HK-2 (cell line): ENCODE data around the gene RBMS3.
"Not testable (repeated sequence)": the region's sequence is repeated elsewhere in the genome, so short reads cannot be mapped to it uniquely, and the experiment has no call there.

Experiments
- DNase-seq: peaks from one replicate; pipeline ENCODE4 v3.0.0-alpha.2; 2018; ENCODE audit not compliant: unreplicated experiment

The RBMS3 gene

DNA sequence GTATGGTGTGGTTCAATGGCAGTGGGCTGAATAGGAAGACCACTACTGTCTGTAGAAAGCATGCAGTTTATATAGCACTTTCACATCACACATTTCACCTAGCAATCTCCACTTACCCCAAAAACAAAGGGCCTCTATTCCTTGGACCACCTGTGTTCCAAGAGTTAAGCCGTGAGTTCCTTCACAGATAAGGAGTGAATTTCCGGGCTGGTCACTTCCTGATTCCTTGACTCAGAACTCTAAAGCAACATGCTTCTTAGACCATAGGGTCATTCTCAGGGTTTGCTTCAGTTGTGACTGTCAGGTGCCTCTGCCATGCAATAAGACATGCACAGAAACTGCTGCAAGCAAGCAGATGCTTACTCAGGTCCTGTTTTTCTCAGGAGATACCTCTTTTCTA lies 737.0 kb downstream of the RBMS3 start:
- no peak for DNase-seq

- no peak for DNase-seq
Observed at GRCh38 chr3:30020380-30020779, 739.5 kb downstream of the RBMS3 start.

DNA sequence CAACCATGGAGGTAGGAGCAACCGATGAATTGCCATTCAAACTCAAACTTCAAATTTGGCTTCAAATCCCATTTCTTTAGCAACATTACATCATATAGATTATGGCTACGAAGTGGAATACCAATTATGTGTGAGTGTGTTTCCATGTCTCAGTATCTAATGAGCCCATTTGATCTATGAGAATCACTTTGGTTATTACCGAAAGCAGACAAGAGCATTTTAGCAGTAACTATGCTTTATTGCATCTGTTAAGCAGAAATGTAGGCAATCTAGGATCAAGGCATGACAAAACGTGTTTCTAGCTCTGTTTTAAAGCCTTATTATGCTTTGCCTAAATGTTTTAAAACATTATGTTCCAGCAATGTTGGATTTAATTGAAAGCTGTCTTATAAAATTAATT lies 743.6 kb downstream of the RBMS3 start:
- no peak for DNase-seq

DNA sequence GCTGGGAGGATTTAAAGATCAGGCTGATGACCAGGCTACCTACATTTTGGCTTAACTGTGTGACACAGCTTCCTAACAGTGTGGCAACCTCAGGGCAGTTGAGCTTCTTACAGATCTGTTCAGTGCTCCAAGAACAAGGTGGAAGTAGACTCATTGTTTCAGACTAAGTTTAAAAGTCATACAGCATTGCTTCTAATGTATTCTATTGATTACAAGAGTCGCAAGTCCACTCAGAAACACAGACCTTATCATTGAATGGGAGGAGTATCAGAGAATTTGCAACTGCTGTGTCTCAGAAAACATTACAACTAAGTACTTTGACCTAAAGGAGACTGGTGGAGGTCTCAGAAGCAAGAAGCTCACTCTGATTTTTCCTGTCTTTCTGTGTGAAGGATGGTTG lies 746.0 kb downstream of the RBMS3 start:
- no peak for DNase-seq

DNA sequence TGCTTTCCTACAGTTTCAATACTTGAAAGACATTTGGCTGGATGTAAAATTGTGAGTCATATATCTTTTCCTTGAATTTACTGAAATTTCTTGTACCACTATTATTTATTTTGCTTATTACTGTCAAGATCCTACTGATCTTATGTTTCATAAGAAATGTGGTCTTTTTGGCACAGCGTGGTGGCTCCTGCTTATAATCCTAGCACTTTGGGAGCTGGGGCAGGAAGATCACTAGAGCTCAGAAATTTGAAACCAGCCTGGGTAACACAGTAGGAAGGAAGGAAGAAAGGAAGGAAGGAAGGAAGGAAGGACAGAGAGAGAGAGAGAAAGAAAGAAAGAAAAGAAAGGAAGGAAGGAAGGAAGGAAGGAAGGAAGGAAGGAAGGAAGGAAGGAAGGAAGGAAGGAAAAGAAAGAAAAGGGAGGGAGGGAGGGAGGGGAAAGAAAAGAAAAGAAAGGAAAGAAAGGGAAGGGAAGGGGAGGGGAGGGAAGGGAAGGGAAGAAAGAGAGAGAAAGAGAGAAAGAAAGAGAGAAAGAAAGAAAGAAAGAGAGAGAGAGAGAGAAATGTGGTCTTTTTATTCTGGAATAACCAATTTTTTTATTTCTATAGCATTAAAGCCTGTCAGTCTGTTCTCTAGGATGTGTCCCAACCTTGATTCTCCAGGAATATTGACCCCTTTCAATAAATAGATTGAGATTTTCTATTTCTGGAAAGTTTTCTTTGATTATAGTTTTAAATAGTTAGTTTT lies 753.5 kb downstream of the RBMS3 start:
- DNase-seq, result no peak

DNA sequence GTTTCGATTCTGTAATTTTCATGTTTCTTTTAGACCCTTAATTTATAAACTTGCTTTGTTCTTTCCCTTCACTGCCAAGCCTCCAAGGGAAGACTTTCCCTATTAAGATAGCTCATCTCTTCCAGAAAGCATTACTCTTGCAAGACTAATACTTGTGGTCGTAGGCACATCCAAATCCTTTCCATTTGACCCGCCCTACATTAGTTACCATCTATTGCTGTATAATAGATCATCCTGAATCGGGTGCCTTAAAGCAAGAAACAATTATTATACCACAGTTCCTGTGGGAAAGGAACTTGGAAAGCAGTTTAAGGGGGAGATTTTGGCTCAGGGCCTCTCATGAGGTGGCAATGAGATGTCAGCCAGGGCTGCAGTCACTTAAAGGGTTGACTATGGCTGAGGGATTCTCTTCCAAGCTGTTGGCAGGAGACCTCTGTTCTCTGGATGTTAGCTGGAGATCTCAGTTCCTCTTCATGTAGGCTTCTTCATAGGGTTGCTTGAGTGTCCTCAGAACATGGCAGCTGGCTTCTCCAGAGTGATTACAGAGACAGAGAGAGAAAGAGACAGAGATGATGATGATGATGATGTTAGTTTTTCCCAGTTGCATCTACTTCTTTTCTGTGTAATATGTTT lies 755.2 kb downstream of the RBMS3 start:
- DNase-seq, result no peak

GRCh38 chr3:30040126-30040525 lies 759.3 kb downstream of the RBMS3 start:
- no peak for DNase-seq

DNA sequence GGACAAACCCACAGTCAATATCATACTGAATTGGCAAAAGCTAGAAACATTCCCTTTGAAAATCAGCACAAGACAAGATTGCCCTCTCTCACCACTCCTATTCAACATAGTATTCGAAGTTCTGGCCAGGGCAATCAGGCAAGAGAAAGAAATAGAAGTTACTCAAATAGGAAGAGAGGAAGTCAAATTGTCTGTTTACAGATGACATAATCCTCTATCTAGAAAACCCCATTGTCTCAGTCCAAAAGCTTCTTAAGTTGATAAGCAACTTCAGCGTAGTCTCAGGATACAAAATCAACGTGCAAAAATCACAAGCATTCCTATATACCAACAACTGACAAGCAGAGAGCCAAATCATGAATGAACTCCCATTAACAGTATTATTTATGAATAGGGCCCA lies 760.6 kb downstream of the RBMS3 start:
- not testable (repeated sequence) for DNase-seq

GRCh38 chr3:30042274-30042859 lies 761.5 kb downstream of the RBMS3 start:
- DNase-seq, result peak; percentile 30

DNA sequence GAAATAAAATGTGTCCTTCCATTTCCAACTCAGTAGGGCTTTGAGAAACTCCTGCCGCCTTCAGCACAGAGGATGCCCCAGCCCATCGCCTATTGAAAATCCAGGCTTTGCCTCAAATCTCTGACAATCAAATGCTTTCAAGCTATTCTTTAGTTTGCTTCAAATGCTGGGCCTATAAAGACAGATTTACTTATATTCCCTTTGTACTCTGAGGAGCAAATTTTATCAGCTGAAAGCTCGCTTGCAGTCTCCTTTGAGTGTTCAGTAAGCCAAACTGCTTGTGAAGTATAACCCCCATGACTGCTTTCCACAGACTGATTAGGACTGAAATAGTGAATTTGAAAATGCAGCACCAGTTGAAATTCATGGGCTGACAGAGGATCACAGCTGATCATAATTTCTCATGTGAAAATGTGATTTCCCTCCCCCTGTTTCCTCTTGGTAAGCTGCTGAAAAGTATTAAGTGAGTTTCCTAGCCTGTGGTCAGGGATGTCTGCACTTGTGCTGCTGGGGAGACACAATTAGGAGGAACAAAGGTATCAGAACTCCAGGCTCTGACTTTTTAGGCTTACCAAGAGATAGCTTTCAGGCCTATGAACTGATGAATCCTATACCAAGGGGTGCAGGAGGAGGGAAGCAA lies 762.2 kb downstream of the RBMS3 start:
- DNase-seq, result no peak

- DNase-seq, result no peak
Observed at GRCh38 chr3:30044515-30044914, 763.6 kb downstream of the RBMS3 start.

DNA sequence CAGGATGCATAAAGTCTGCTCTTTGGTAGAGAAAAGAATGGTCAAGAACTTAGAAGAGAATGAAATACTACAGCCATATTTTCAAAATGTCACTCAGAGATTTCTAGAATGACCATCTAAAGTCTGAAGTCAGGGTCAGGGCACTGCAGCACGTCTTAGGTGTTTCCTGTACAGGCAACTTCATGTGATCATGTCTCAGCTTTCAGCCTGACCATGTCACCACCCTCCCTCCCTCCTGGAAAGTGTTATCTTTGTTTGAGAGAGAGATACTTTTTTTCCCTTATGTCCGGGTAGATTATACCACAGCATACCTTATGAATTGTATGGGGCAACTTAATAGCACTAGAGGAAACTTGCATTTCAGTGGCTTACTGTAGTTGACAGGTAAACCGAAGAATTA lies 767.6 kb downstream of the RBMS3 start:
- no peak for DNase-seq

- not testable (repeated sequence) for DNase-seq
Observed at GRCh38 chr3:30050116-30050515, 769.2 kb downstream of the RBMS3 start.

- DNase-seq, result no peak
Observed at GRCh38 chr3:30059240-30059639, 778.4 kb downstream of the RBMS3 start.
